ENCODE results near the gene ATL3. TPM values are rescaled to one million over a fixed set of nuclear protein-coding genes. Genes with fewer than 3 reads are reported as not detected.

The ATL3 gene
- total RNA-seq, 6 experiments from 2014 or later = 29.9 to 37.6 (median 32.4) TPM

DNA sequence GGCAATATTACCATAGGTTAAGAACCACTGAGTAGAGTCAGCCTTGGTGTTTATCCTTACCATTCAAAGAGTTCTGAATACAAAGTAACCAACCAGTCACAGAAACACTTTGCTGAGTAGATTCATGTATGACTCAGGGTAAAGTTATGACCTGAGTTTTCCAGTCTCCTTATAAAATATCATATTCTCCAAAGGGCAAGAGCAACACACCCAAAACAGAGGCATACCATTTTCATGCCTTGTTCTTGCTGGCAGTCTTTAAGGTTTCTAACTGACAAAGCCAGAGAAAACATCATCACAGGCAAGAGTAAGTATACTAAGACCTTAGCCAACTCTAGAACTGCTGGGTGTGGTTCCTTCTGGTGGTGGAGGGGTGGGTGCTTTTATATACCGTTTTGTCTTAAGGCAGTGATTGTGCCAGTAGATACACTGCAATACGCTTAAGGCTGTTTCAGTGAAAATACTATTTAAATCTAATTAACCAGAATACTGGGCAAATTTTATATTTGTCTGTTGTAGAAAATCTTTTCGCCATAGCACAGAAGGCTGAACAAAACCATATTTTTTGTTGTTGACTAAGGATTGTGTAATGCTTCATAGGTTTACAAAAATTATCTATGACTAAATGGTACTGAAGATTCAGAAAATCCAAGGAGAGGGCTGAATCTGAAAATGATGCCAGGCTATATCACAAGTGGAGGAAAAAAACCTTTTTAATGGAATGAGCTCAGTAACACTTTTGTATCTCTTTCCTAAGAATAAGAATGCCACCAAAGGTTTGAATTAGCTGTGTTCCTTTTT, 3.0 kb downstream of the ATL3 start:
- 82% methylated on average over 3 of the region's 3 CpGs for WGBS (ENCODE audit: insufficient coverage, low coverage, low lambda C conversion rate, missing lambda C conversion rate)
- no peak overlapping the region for H3K4me3 ChIP-seq
- H3K27me3 ChIP-seq = no peaks in the 10 kb centered on the region
- no peaks in the 10 kb centered on the region for H3K36me3 ChIP-seq
- intact Hi-C loops (cut with DNase I) = no loop called here
- peaks cover 0 to 14% (median 9%) of the 10 kb centered on the region in 4 donors for H3K4me1 ChIP-seq
- TF ChIP-seq POLR2A (IDR thresholded peaks at IDR 0.05) = no peak
- TF ChIP-seq, protein P1, sequence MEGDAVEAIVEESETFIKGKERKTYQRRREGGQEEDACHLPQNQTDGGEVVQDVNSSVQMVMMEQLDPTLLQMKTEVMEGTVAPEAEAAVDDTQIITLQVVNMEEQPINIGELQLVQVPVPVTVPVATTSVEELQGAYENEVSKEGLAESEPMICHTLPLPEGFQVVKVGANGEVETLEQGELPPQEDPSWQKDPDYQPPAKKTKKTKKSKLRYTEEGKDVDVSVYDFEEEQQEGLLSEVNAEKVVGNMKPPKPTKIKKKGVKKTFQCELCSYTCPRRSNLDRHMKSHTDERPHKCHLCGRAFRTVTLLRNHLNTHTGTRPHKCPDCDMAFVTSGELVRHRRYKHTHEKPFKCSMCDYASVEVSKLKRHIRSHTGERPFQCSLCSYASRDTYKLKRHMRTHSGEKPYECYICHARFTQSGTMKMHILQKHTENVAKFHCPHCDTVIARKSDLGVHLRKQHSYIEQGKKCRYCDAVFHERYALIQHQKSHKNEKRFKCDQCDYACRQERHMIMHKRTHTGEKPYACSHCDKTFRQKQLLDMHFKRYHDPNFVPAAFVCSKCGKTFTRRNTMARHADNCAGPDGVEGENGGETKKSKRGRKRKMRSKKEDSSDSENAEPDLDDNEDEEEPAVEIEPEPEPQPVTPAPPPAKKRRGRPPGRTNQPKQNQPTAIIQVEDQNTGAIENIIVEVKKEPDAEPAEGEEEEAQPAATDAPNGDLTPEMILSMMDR (IDR thresholded peaks at IDR 0.05) = no peak
- no peak for ATAC-seq
- no peak for DNase-seq
- no peaks in the 10 kb centered on the region for H3K9me3 ChIP-seq
- H3K27ac ChIP-seq = no peak overlapping the region

DNA sequence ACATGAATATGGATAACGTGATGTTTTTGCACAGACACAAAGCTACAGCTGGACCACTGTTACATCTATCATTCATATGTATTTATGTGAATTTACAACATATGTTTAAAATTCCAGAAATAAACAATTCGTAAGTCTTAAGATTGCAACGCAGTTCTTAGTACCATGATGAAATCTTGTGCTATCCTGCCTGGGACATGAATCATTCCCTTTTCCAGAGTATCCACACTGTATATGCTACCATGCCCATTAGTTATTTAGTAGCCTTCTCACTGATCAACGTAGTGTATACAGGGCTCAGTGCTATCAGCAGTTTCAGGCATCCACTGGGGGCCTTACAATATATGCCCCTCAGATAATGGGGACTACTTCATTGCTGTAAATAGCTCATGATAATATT, 4.3 kb downstream of the ATL3 start:
- no peak overlapping the region for H3K4me3 ChIP-seq
- ATAC-seq = no peak
- no peak for DNase-seq
- no peak for TF ChIP-seq POLR2A (IDR thresholded peaks at IDR 0.05)
- H3K27ac ChIP-seq = no peak overlapping the region
- peaks cover 0 to 14% (median 8%) of the 10 kb centered on the region in 4 donors for H3K4me1 ChIP-seq
- intact Hi-C loops (cut with DNase I) = no loop called here
- H3K27me3 ChIP-seq = no peaks in the 10 kb centered on the region
- no peaks in the 10 kb centered on the region for H3K36me3 ChIP-seq
- no peaks in the 10 kb centered on the region for H3K9me3 ChIP-seq
- 75% methylated on average over 4 of the region's 4 CpGs for WGBS (ENCODE audit: insufficient coverage, low coverage, low lambda C conversion rate, missing lambda C conversion rate)

DNA sequence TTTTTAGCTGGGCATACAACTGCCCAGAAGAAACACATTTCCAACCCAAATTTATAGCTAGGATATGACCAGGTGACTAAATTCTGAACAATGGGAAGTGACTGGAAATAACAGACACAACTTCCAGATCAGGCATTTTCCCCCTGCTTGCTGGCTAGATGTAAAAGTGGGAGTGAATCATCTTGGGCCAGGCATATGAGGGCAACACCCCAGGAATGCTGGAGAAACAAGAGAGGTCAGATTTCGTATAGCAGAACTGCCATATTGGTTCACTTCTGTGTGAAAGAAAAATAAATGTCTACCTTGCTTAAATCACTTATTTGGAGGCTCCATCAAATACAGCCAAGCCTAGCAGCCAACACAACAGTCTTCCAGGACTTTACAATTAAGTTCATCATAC, 7.4 kb downstream of the ATL3 start:
- peaks cover 0 to 4% (median 1%) of the 10 kb centered on the region in 4 donors for H3K4me1 ChIP-seq

DNA sequence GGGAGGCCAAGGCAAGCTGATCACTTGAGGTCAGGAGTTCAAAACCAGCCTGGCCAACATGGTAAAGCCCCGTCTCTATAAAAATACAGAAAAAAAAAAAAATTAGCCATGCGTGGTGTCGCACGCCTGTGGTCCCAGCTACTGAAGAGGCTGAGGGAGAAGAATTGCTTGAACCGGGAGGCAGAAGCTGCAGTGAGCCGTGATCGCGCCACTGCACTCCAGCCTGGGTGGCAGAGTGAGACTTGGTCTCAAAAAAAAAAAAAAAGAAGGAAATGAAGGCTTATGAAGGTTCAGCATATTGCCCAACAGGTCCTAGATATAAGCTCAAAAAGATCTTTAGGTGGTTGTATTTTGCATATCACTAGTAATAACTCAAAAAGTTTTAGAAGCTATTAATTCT, 10.2 kb downstream of the ATL3 start:
- Histone ChIP-seq H3K27ac (no peak overlapping the region), H3K27me3 (no peaks in the 10 kb centered on the region), H3K9me3 (no peaks in the 10 kb centered on the region), H3K4me3 (no peak overlapping the region), H3K36me3 (peaks cover 0 to 7% (median 0%) of the 10 kb centered on the region in 4 donors), H3K4me1 (no peaks in the 10 kb centered on the region)
- intact Hi-C loops (cut with DNase I) = no loop called here
- no peak for ATAC-seq
- no peak for DNase-seq
- 89% methylated on average over 8 of the region's 8 CpGs for WGBS (ENCODE audit: insufficient coverage, low coverage, low lambda C conversion rate, missing lambda C conversion rate)
- TF ChIP-seq, protein P1 (IDR thresholded peaks at IDR 0.05) = no peak
- TF ChIP-seq POLR2A (IDR thresholded peaks at IDR 0.05) = no peak

More for the DNA sequence above, 7.4 kb downstream of the ATL3 start:
- no peaks in the 10 kb centered on the region for H3K36me3 ChIP-seq
- no peak overlapping the region for H3K27ac ChIP-seq
- no peaks in the 10 kb centered on the region for H3K27me3 ChIP-seq
- ATAC-seq (no peak), DNase-seq (no peak)
- no peak for TF ChIP-seq POLR2A (IDR thresholded peaks at IDR 0.05)
- TF ChIP-seq, protein P1 (IDR thresholded peaks at IDR 0.05) = no peak
- H3K9me3 ChIP-seq = no peaks in the 10 kb centered on the region
- H3K4me3 ChIP-seq = no peak overlapping the region
- 0% methylated on average over 1 of the region's 1 CpG for WGBS (ENCODE audit: insufficient coverage, low coverage, low lambda C conversion rate, missing lambda C conversion rate)
- intact Hi-C loops (cut with DNase I) = no loop called here

DNA sequence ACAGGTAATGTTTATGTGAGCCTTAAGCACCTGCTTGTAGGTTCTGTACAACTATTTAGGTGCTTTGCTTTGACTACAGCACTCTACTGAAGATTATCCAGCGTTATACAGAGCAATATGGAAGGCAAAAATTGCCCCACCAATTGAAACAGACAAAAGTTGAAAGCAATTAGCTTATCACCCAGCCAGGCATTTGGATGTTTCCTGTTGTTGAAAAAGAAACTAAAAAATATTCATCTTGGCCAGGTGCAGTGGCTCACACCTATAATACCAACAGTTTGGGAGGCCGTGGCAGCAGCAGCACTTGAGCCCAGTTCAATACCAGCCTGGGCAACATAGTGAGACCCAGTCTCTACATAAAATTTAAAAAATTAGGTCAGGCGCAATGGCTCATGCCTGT, 18.5 kb downstream of the ATL3 start:
- WGBS (ENCODE audit: insufficient coverage, low coverage, low lambda C conversion rate, missing lambda C conversion rate) = 75% methylated on average over 1 of the region's 3 CpGs
- no peak overlapping the region for H3K27ac ChIP-seq
- intact Hi-C loops (cut with DNase I) = no loop called here
- H3K36me3 ChIP-seq = peaks cover 0 to 22% (median 10%) of the 10 kb centered on the region in 4 donors
- H3K9me3 ChIP-seq = no peaks in the 10 kb centered on the region
- H3K4me1 ChIP-seq = no peaks in the 10 kb centered on the region
- no peaks in the 10 kb centered on the region for H3K27me3 ChIP-seq
- no peak for ATAC-seq
- DNase-seq = no peak
- no peak for TF ChIP-seq POLR2A (IDR thresholded peaks at IDR 0.05)
- TF ChIP-seq, protein P1 (IDR thresholded peaks at IDR 0.05) = no peak
- no peak overlapping the region for H3K4me3 ChIP-seq

All from right lobe of liver (tissue), 6 donors.